CD4-positive, alpha-beta T cell (primary cell): ENCODE measurements around the gene EPHA4. TPM values are rescaled to one million over a fixed set of nuclear protein-coding genes. Genes with fewer than 3 reads are reported as not detected.

ENCODE experiments used
- ATAC-seq: fragments of 200-7000 bp; cut with Tn5 transposase; one replicate; pipeline ENCODE4 v1.10.0; 2022; ENCODE audit warnings: mild to moderate bottlenecking; ENCODE audit not compliant: poor library complexity
- CTCF ChIA-PET: fragments of 350-600 bp; sonication (Branson Sonifier 250); formaldehyde crosslinking; loops from one replicate; lab custom pipeline; 2021; ENCODE audit warnings: antibody characterized with exemption, inconsistent platforms; lab: Charles Lee
- POLR2A ChIA-PET: fragments of 350-600 bp; sonication (Branson Sonifier 250); formaldehyde crosslinking; loops from one replicate; lab custom pipeline; 2021; ENCODE audit warnings: antibody characterized with exemption, inconsistent platforms; lab: Charles Lee
- DNase-seq, 14 experiments: peaks; one replicate each; pipeline ENCODE4 v3.0.0-alpha.2; 2013 to 2020; ENCODE audit warnings: mixed read lengths in 2 of 14
- H3K27ac ChIP-seq, 2 donors: one replicate each; pipeline versions ENCODE4 v1.5.1 to v1.7.0; 2013; ENCODE audit warnings: low read length in 2 of 2, low read depth in 1 of 2, mild to moderate bottlenecking in 1 of 2
- H3K27me3 ChIP-seq, 2 experiments: 1 replicate in 1 of 2; 2 replicates in 1 of 2; pipeline versions ENCODE4 v1.6.1 to v1.7.0; 2013; ENCODE audit warnings: low read length in 2 of 2, control low read depth in 1 of 2, mild to moderate bottlenecking in 1 of 2, moderate library complexity in 1 of 2; ENCODE audit not compliant: insufficient read depth in 2 of 2, control insufficient read depth in 1 of 2
- H3K36me3 ChIP-seq: one replicate; pipeline ENCODE4 v1.6.1; 2013; ENCODE audit warnings: low read length, control low read depth; ENCODE audit not compliant: insufficient read depth
- H3K4me1 ChIP-seq: one replicate; pipeline ENCODE4 v1.6.1; 2013; ENCODE audit warnings: low read length, control low read depth; ENCODE audit not compliant: insufficient read depth
- H3K4me3 ChIP-seq: one replicate; pipeline ENCODE4 v1.5.1; 2013; ENCODE audit warnings: mild to moderate bottlenecking, low read length, moderate library complexity
- H3K9me3 ChIP-seq, 2 experiments: 1 replicate in 1 of 2; 2 replicates in 1 of 2; pipeline versions ENCODE4 v1.6.1 to v1.7.0; 2013; ENCODE audit warnings: low read length in 2 of 2, mild to moderate bottlenecking in 2 of 2, control low read depth in 1 of 2, moderate library complexity in 1 of 2; ENCODE audit not compliant: control insufficient read depth in 1 of 2, insufficient read depth in 1 of 2
- H3K27ac Mint-ChIP-seq: one replicate; pipeline ENCODE4 v1.8.0; 2020; ENCODE audit warnings: mixed read lengths
- H3K27me3 Mint-ChIP-seq: one replicate; pipeline ENCODE4 v1.8.0; 2021; ENCODE audit warnings: mixed read lengths
- H3K36me3 Mint-ChIP-seq: one replicate; pipeline ENCODE4 v1.8.0; 2021; ENCODE audit warnings: low read depth, mixed read lengths
- H3K4me1 Mint-ChIP-seq: one replicate; pipeline ENCODE4 v1.8.0; 2021; ENCODE audit warnings: low read depth, mixed read lengths
- H3K4me3 Mint-ChIP-seq: one replicate; pipeline ENCODE4 v1.8.0; 2020; ENCODE audit warnings: mild to moderate bottlenecking, mixed read lengths
- H3K9me3 Mint-ChIP-seq: one replicate; pipeline ENCODE4 v1.8.0; 2020; ENCODE audit warnings: mixed read lengths
- CTCF ChIP-seq: fragments of 200-600 bp; IDR thresholded peaks from one replicate; pipeline ENCODE4 v1.8.0; 2022; ENCODE audit warnings: antibody characterized with exemption, mild to moderate bottlenecking
- intact Hi-C, 2 experiments: fragments of 100-400 bp; cut with DNase I in 1 of 2; cut with micrococcal nuclease in 1 of 2; formaldehyde crosslinking; loops; one replicate each; pipeline versions ENCODE4 v1.15.1 to v1.9.0; 2023 to 2025; cut with DNase I, micrococcal nuclease
- total RNA-seq, 174 experiments: library from RNA in 2 of 174; stranded (reverse) in 2 of 174; gene quantifications; one replicate each; pipeline ENCODE4 v1.2.3 and lab custom pipeline; 2021 to 2026

Gene EPHA4
- total RNA-seq, 2 experiments from 2014 or later = 85.7 to 86.5 TPM

- intact Hi-C loops = no loop called here
- H3K9me3 ChIP-seq = no peaks in the 10 kb centered on the region
- Mint-ChIP-seq H3K27me3 (peaks cover 21% of the 10 kb centered on the region), H3K9me3 (no peaks in the 10 kb centered on the region), H3K36me3 (no peaks in the 10 kb centered on the region), H3K4me3 (no peak overlapping the region), H3K4me1 (no peaks in the 10 kb centered on the region), H3K27ac (no peak overlapping the region)
- H3K4me3 ChIP-seq = no peak overlapping the region
- no peak overlapping the region for H3K27ac ChIP-seq
- H3K27me3 ChIP-seq = peaks cover 4 to 6% of the 10 kb centered on the region in 2 experiments
- no peaks in the 10 kb centered on the region for H3K36me3 ChIP-seq
- ChIA-PET POLR2A (no interaction called here), CTCF (no interaction called here)
- ATAC-seq (no peak), DNase-seq (no peak)
- H3K4me1 ChIP-seq = no peaks in the 10 kb centered on the region
- no peak for TF ChIP-seq CTCF
These were observed 38.6 kb upstream of the EPHA4 start for GRCh38 chr2:221610675-221611074.

- intact Hi-C loops = no loop called here
- DNase-seq (no peak), ATAC-seq (no peak)
- Mint-ChIP-seq H3K27me3 (peaks cover 21% of the 10 kb centered on the region), H3K4me3 (no peak overlapping the region), H3K27ac (no peak overlapping the region), H3K36me3 (no peaks in the 10 kb centered on the region), H3K4me1 (no peaks in the 10 kb centered on the region), H3K9me3 (no peaks in the 10 kb centered on the region)
- Histone ChIP-seq H3K36me3 (no peaks in the 10 kb centered on the region), H3K9me3 (no peaks in the 10 kb centered on the region), H3K27ac (no peak overlapping the region), H3K4me1 (no peaks in the 10 kb centered on the region), H3K4me3 (no peak overlapping the region), H3K27me3 (peaks cover 4 to 6% of the 10 kb centered on the region in 2 experiments)
- TF ChIP-seq CTCF = no peak
- ChIA-PET CTCF (no interaction called here), POLR2A (no interaction called here)
These were observed 38.2 kb upstream of the EPHA4 start for GRCh38 chr2:221610255-221610654.

- H3K36me3 ChIP-seq = no peaks in the 10 kb centered on the region
- no peaks in the 10 kb centered on the region for H3K36me3 Mint-ChIP-seq
- H3K9me3 ChIP-seq = no peaks in the 10 kb centered on the region
- intact Hi-C loops = no loop called here
- no peak overlapping the region for H3K4me3 Mint-ChIP-seq
- H3K27me3 Mint-ChIP-seq = peaks cover 21% of the 10 kb centered on the region
- no peaks in the 10 kb centered on the region for H3K4me1 ChIP-seq
- no peak overlapping the region for H3K27ac Mint-ChIP-seq
- ChIA-PET CTCF (no interaction called here), POLR2A (no interaction called here)
- TF ChIP-seq CTCF = no peak
- H3K27ac ChIP-seq = no peak overlapping the region
- DNase-seq (no peak), ATAC-seq (no peak)
- H3K4me3 ChIP-seq = no peak overlapping the region
- H3K9me3 Mint-ChIP-seq = no peaks in the 10 kb centered on the region
- peaks cover 4 to 9% of the 10 kb centered on the region in 2 experiments for H3K27me3 ChIP-seq
- no peaks in the 10 kb centered on the region for H3K4me1 Mint-ChIP-seq
These were observed 36.3 kb upstream of the EPHA4 start for GRCh38 chr2:221608442-221608841.
